NCI-H2196 treated with DMSO at 0.1 percent for 48 hours (cell line): ENCODE measurements around the gene ADGRL1.
"Not testable (repeated sequence)": the region's sequence is repeated elsewhere in the genome, so short reads cannot be mapped to it uniquely, and the experiment has no call there.

Source experiments
- DNase-seq: peaks from one replicate; lab custom pipeline; 2025; ENCODE audit not compliant: unreplicated experiment; lab: John Stamatoyannopoulos, UW

Gene ADGRL1

DNA sequence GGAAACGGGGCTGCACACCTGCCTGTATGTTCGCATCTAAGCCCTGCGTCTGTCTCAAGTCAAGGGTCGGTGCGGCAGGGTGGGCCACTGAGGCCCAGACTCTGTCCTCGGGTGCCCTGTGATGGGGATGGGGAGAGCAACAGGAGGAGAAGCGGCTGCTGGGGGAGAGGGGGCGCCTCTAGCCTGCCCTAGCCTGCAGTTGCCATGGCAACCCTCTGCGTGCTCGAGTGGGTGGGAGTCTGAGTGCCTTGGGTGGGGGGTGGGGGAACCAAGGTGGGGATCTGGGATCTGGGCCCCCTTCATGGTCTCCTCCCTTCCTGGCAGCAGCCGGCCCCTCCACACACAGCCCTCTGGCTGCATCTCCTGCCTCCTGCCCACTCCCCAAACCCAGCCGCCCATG is 10.8 kb downstream of the ADGRL1 start:
- DNase-seq, result not testable (repeated sequence)

DNA sequence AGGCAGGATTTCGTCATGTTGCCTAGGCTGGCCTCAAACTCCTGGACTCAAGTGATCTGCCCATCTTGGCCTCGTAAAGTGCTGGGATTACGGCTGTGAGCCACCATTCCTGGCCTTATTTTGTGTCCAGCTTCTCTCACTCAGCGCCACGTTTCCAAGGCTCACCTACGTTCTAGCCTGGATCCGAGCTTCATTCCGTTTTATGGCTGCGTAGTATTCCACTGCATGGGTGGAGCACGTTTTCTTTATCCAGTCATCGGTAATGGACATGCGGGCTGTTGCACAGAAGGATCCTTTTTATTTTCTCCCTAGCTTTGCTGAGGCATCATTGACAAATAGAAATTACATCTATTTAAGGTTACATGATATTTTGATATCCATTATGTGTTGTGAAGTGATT is 16.6 kb downstream of the ADGRL1 start:
- DNase-seq, result no peak

DNA sequence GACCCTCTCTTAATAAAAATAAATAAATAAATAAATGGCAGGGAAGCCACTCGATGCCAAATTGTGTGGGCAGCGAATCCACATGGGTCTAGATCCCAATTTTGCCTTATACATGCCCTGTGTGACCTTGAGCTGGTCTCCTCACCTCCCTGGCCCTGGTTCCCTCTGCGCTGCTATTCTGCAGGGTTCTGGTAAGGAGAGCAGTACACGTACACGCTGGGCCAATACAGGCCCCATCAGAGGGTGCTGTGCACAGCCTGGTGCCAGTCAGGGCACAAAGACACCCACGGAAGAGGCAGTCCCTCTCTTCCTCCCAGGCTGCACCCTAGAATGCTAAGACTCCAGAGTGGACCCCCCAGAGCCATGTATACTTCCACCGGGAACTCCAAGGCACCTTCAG is 17.9 kb downstream of the ADGRL1 start:
- not testable (repeated sequence) for DNase-seq

DNA sequence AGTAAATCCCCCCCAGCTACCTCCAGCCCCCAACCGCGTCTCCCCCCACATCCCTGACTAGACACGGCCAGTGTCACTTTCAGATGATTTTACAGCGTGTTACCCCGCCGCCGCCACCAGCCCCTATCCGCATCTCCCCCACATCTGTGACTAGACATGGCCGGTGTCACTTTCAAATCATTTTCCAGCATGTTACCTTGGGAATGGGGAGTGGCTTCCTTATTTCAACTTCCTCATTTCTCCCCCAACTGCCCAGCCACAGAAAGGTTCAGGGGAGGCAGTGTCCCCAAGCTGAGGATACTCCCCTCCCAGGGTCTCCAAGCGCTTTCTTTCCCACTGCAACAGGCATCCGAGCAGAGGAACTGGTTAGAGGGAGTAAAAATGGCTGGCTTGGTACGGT is 18.4 kb downstream of the ADGRL1 start:
- no peak for DNase-seq

DNA sequence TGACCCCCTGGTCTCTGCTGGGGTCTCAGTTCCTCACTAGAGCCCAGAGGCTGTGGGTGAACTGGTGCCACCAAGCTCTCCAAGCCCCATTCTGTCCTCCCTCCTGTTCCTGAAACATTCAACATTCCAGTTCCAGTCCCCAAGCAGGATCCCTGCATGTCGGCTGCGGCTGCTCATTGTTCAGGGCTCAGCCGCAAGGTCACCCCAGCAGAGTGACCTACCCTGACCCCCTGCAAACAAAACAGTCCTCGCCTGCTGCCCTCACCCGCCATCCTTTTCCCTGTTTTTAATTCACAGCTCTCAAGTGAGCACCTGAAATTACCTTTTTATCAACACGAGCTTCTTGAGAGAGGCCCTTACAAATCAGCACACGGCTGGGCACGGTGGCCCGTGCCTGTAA is 19.3 kb downstream of the ADGRL1 start:
- not testable (repeated sequence) for DNase-seq

DNA sequence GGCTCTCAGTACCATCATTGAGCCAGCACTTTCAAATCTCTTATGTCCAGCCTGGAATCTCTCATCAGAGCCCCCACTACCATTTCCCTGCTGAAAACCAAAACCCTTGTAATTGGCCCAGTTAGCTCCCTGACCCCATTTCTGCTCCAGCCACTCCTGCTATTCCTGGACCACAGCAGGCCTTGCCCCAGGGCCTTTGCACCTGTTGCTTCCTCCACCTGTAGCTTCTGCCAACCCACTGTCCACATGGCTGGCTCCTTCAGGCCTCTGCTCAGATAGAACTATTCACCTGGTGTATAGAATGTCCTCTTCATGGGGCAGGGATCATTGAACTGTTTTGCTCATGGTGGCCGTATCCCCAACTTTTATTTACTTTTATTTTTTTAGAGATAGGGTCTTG is 20.3 kb downstream of the ADGRL1 start:
- DNase-seq, result not testable (repeated sequence)

DNA sequence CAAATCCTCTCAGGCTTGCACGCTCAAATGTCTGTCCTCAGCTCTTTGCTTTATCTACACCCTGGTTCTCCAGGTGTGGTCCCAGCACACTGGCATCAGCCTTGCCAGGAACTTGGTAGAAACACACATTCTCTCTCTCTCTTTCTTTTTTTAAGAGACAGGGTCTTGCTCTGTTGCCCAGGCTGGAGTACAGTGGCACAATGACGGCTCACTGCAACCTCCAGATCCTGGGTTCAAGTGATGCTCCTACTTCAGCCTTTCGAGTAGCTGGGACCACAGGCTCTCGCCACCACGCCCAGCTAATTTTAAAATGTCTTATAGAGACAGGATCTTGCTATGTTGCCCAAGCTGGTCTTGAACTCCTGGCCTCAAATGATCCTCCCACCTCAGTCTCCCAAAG is 20.8 kb downstream of the ADGRL1 start:
- no peak for DNase-seq

DNA sequence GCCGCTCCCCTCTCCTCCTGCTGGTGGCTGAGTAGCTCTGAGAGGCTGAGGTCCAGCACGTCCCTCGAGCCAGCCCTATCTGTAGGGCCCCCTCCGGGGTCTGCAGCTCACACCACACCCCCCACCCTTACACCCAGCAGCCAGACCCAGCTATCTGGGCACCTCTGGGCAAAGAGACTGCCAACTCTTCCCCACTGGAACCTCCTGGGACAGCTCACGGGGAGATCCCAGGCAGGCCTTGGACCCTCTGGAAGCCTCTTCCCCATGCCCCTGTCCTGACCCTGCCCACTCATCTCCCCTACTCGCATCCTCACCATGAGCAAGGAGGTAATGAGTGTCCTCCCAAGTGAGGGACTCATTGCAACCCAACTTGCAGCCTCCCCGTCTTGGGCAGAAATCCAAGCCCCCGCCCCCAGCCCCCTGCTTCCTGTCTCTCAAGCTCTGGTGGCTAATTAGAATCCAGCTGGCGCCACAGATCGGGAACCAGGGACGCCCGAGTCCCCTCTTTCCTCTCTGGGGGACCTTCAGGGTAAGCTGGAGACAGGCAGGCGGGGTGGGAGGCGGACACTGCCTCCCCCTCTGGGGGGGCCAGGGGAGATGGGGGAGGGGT is 22.1 kb downstream of the ADGRL1 start:
- no peak for DNase-seq

DNA sequence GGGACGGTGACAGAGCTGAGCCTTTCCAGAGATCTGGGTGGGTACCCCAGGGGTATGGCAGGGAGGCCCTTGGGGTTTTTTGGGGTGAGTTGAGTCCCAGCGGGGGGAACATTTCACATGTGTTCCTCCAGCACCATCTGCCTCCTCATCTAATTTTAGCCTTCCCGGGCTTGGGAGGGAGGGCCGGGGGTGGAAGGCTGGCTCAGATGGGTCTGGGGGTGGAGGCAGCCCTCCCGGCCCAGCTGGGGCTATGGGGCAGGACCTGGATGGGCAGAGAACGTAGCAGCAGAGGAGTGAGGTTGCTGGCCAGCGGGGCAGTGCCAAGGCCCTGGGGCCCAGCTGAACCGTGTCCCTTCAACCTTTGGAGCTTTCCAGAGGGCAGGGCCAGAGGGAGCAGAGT is 23.5 kb downstream of the ADGRL1 start:
- DNase-seq, result no peak

DNA sequence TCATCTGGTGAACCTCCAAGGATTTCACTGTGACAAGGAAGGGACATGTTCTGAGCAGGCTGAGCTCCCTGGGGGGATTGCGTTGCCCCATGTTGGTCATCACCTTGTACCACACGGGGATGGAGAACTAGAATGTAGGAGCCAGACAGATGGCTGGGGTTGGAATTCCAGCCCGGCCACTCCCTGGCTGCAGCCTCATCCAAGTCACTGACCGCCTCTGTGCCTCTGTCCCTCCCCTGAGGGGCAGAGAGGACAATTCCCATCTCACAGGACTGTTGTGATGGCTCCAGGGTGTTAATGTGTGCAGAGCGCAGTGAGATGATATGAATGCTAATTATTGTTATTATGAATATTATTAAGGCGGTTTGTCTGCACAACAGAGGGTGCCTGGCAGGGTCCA is 24.1 kb downstream of the ADGRL1 start:
- no peak for DNase-seq

DNA sequence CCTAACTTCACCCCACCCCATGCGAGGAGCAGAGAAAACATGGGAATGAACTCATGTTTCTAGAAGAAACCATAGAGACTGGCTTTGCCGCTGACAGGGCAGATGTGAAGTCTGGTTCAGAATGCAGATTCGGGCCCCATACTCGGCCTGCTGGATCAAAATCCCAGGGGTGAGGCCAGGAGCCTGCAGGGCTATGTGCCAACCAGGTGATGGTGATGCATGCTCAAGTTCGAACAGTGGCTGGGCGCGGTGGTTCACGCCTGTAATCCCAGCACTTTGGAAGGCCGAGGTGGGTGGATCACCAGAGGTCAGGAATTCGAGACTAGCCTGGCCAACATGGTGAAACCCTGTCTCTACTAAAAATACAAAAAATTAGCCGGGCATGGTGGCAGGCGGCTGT is 24.8 kb downstream of the ADGRL1 start:
- DNase-seq, result not testable (repeated sequence)

DNA sequence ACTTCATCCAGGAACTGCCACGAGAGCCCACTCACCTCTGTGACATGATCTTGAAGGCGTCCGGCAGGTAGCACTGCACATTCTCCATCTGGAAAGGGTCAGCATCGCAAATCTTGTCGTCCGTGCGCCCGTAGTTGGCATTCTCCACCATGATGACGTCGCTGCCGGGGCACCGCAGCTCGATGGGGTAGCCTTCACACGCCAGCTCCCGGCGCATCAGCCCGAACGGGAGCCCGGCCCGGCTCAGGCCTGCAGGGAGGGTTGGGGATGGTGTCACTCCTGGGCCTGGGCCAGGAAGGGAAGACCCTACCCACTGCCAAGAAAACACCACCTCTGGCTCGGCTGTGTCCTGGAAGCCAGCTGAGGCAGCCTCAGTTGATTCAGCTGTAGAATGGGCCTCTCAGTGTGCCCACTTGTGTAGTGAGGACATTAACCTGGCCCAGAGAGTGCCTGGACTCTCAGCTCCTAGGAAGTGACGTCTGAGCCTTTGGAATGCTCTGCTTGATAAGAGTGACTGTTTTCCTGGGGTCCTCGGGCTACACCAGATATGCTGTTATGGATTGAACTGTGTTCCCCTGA is 28.4 kb downstream of the ADGRL1 start:
- DNase-seq, result no peak

DNA sequence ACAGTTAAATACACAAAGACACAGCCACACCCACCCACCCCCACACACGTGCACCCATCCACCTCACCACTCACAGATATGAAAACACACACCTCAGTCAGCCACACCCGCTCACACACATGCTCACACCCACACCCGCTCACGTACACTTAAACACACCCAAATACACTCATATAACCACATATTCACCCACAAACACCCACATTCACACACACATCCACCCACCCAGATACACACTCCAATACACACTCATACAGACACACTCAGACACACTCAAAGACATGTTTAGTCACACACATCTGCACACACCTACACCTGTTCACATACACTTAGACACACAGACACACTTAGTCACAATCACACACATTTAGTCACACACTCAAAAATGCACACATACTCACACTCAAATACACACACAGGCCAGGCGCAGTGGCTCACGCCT is 30.6 kb downstream of the ADGRL1 start:
- DNase-seq, result no peak

DNA sequence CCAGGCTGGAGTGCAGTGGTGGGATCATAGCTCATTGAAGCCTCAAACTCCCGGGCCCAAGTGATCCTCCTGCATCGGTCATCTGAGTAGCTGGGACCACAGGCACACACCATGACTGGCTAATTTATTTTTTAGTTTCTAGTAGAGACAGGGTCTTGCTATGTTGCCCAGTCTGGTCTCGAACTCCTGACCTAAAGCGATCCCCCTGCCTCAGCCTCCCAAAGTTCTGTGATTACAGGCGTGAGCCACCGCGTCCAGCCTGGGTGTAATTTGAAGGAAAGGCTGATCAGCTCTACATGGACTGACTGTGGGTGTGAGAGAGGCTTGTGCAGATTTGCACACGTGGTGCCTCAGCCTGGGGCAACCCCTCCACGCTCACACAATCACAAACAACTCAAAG is 31.1 kb downstream of the ADGRL1 start:
- no peak for DNase-seq

DNA sequence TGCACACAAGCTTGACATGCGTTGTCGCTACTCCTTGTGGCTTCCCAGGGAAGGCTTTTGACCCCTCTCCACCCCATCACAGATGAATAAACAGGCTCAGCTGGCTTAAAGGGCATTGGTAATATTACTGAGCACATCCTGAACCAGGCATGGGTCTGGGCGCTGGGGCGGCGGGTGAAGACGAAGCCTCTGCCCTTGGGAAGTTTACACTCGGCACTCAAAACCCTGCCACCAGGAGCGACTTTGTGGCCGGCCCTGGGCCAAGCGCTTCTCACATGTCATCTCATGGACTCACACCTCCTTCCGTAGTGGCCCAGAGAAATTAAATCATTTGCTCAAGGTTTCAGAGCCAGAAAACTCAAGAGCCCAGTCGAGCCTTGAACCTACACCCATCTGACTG is 37.0 kb downstream of the ADGRL1 start:
- no peak for DNase-seq

DNA sequence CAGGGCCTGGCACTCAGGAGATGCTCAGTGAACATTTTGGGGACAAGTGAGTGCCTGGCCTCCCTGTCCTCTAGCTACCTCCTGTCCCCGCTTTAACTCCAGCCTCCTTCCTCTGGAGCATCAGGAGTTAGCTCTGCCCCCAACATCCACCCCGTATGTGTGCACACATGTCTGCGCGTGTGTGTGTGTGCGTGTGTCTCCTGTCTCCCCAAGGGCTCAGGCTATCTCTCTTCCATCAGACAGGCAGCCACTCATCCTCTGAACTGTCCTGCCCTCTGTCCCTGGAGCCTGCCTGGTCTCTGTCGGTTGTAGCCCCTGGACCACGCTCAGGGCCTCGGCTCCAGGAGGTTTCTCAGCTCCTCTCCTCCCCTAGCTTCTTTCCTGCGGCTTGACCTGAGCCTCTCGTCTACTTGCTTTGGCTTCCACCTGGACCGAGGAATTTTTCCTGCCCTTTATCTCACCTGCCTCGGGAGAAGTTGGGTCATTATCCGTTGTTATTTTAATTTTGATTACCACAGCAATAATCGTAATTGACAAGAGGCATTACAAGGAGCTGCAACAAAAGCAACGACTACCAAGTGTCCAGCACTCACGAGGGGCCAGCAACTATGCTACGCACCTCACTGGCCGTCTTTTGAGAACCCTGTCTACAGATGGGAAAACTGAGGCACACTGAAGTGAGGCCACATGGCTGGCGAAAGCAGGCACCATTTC is 37.6 kb downstream of the ADGRL1 start:
- no peak for DNase-seq

DNA sequence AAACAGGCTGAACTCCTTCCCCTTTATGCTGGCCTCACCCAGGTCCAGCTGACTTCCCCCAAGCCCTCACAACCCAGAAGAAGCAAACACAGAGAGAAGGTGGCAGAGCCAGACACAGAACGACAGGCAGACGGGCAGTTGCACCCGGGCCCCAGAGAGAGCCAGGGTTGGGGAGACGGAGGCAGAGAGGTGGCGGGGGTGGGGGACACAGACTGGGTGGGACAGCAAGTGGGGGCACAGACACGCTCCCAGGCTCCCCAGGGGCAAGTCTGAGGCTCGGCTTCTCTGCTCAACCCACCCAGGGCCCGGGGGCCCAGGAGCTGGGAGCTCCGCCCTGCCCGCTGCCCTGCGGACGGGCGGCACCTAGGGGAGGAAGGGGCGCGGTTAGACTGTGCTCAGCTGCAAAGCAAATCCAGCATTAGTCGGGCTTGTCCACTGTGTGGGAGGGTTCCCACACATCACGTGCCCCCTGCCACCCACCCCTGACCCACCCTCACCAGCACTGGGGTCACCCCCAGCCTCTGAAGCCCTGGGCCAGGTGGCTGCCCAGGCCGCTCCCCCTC is 38.3 kb downstream of the ADGRL1 start:
- no peak for DNase-seq

DNA sequence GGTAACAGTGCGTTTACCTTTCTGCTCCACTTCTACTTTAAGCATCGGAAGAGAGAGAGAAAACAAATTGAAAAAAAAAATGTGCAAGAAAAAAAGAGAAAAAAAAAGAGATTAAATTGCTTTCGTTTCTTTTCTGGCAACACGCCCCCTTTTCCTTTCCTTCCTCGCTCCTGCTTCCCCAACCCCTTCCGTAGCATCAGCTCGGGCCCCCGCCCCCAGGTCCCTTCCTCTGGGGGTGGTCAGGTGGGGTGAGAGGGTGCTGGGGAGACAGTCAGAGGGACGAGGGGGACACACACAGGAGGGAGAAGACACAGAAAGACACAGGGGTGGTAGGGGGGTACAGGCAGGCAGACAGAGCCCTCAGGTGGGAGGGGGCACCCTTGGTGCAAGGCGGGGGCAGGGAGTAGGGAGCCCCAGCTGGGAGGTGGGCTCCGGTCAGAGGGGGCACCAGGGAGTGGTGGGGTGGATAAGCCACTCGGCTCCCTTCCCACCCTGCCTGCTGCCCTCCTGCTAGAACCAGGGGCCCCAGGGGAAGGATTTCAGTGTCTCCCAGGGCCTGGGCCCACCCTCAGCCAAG is 38.9 kb downstream of the ADGRL1 start:
- no peak for DNase-seq

DNA sequence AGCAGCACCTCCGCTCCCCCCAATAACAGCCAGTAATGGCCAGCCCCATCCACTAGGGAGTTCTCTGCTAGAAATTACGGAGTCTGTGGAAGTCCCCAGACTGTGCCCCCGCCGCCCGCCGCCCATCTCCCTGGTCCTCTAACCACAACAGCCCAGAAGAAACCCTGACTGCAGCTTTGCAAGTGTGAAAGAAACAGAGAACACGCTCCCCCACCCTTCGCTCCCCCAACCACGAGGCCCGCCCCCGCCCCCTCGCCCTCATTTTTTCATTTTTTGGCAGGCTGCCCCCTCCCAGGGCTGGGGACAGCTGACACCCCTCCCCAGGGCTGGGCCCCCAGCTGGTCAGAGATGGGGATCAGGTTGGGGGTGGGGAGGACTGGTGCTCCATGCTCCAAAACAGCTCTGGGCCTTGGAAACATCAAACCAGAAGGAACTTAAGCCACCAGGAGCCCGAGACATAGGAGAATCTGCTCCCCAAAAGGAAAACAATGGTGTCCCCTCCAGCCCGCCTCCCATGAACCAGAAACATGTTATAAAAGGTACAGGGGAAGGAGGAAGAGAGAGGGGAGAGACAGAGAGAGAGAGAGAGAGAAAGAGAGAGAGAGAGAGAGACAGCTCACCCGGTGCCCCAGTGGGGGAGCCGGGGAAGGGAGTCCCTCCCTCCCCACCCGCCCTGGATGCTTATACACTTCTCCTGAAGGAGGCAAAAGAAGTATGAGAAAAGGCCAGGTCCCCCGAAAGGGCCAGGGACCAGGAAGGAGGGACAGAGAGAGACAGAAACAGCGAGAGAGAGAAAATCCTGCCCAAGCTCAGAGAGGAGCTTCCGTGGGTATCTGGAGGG is 39.8 kb downstream of the ADGRL1 start:
- DNase-seq, result no peak

DNA sequence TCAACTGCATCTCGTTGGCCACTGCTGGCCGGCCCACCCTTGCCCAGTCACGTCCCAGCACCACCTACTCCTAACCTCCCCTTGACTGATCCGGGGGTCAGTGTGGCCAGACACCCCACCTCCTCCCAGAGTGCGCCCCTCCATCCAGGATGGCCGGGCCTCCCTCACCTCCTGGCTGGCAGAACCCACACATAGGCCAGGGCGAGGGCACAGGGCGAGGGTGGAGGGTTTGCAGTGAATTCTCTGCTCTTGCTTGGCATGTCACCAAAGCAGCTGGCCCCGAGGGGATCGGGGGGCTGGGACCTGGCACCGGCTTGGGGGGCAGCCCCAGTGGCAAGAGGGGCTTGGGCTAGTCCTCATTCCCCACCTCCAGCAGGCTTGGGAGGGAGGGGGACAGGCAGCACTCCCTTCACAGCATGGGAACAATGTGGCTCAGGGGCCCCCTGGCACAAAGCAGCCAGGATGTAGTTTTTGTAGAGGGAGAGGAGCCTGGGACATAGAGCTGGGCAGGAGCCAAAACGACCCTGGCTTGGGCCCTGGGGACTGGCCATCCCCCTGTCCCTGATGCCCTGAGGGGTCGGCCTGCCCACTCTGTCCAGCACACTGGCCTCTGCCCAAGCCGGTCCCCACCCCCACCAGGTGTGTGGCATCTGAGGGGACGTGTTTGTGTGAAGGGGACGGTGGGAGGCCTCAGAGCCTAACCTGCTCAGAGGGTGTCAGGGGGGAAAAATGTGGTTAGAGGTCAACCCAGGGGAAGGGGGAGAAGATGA is 41.1 kb downstream of the ADGRL1 start:
- no peak for DNase-seq
